Pancreas (tissue), 10 donors: ENCODE data around the gene TMPRSS4. TPM values are rescaled to one million over a fixed set of nuclear protein-coding genes. Genes with fewer than 3 reads are reported as not detected.

ENCODE experiments used
- ATAC-seq, 4 donors: fragments of 200-7000 bp; cut with Tn5 transposase; one replicate each; pipeline versions ENCODE4 v1.8.0 to v1.9.1; 2020; ENCODE audit warnings: mild to moderate bottlenecking in 4 of 4, moderate library complexity in 4 of 4
- DNase-seq, 6 donors: peaks; one replicate each; pipeline ENCODE4 v3.0.0-alpha.2; 2020
- FAIRE-seq: peaks from 2 replicates; lab custom pipeline; 2012; peaks lifted over from hg19 to GRCh38; lab: Jason Lieb, UNC
- H3K27ac ChIP-seq, 4 donors: fragments of 200-600 bp; sonication (generic); 1 replicate in 3 of 4; 2 replicates in 1 of 4; pipeline versions ENCODE4 v1.5.0 to v1.8.0; 2020
- H3K27me3 ChIP-seq, 4 donors: fragments of 200-600 bp; one replicate each; pipeline ENCODE4 v1.8.0; 2021
- H3K36me3 ChIP-seq, 3 donors: fragments of 200-600 bp; sonication (generic) in 1 of 3; one replicate each; pipeline versions ENCODE4 v1.5.0 to v1.8.0; 2020 to 2021
- H3K4me1 ChIP-seq, 3 donors: fragments of 200-600 bp; one replicate each; pipeline ENCODE4 v1.8.0; 2021
- H3K4me3 ChIP-seq, 4 donors: fragments of 200-600 bp; sonication (generic) in 2 of 4; one replicate each; pipeline versions ENCODE4 v1.5.0 to v1.8.0; 2020 to 2021
- H3K9me3 ChIP-seq, 4 donors: fragments of 200-600 bp; one replicate each; pipeline ENCODE4 v1.8.0; 2021
- WGBS, 2 donors: extraction: QIAGEN DNeasy Blood & Tissue Kit; methylation state at CpG; one replicate each; pipeline ENCODE4 v1.1.7; 2013; 5-methylcytosine and 5-hydroxymethylcytosine counted together
- intact Hi-C, 3 donors: fragments of 100-400 bp; cut with DNase I; formaldehyde crosslinking; loops; one replicate each; pipeline versions ENCODE4 v1.11.1 to v1.14.2; 2022
- polyA plus RNA-seq, 2 donors: library from polyadenylated mRNA; stranded (reverse); fragments of 200-250 nt; gene quantifications; one replicate each; pipeline ENCODE4 v1.2.3, GENCODE V29; 2013
- total RNA-seq, 6 donors: library from RNA; stranded (reverse); fragmentation: NEBNext Ultra II Directional in 4 of 6; extraction: Animal tissue kit (Norgen Biotek cat#: 25700) in 4 of 6; gene quantifications; one replicate each; pipeline versions ENCODE4 v1.2.1 to v1.2.4, GENCODE V29; 2021 to 2023
- TF ChIP-seq, protein P1 (sequence below), 4 donors: fragments of 200-600 bp; sonication (generic) in 3 of 4; IDR thresholded peaks; one replicate each; pipeline versions ENCODE4 v1.5.0 to v1.8.0; 2021; ENCODE audit warnings: antibody characterized with exemption in 4 of 4
- donor health status: healthy with polysubstance abuse.
- donor health status: DM: no; HTN: no; CAD: no; lungs with moderate emphysema.
- donor health status: DM: no; HTN: no; CAD: no.
- donor health status: control.
- donor health status: control.
- donor health status: Bipolar disorder and iron deficiency.
- donor health status: DM: yes; HTN: yes; CAD: no.
- donor health status: DM: no; HTN: no; CAD: no.
- donor health status: DM: no; HTN: no; CAD: no.
- donor health status: DM: yes; HTN: yes; CAD: no.

TMPRSS4 gene
- total and polyA plus RNA-seq, 8 donors, result 0.15 to 2.2 (median 0.41) TPM; not detected in 3

DNA sequence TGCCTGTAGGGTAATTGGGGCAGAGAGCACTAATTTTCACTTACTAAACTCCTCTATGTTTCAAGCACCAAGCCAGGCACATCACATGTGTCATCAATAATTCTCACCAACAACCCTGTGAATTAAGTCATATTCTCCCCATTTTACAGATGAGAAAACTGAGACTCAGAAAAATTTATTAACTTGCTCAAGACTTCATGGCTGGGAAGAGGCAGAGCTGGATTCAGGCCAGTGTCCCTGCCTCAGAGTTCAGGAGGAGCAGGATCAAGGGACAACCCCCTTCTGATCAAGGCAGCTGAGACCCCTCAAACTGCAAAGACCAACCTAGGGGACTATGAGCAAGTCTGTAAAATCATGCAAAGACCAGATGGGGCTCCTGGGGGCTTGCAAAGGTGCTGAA lies 7.8 kb downstream of the TMPRSS4 start:
- no peak overlapping the region for H3K27ac ChIP-seq

DNA sequence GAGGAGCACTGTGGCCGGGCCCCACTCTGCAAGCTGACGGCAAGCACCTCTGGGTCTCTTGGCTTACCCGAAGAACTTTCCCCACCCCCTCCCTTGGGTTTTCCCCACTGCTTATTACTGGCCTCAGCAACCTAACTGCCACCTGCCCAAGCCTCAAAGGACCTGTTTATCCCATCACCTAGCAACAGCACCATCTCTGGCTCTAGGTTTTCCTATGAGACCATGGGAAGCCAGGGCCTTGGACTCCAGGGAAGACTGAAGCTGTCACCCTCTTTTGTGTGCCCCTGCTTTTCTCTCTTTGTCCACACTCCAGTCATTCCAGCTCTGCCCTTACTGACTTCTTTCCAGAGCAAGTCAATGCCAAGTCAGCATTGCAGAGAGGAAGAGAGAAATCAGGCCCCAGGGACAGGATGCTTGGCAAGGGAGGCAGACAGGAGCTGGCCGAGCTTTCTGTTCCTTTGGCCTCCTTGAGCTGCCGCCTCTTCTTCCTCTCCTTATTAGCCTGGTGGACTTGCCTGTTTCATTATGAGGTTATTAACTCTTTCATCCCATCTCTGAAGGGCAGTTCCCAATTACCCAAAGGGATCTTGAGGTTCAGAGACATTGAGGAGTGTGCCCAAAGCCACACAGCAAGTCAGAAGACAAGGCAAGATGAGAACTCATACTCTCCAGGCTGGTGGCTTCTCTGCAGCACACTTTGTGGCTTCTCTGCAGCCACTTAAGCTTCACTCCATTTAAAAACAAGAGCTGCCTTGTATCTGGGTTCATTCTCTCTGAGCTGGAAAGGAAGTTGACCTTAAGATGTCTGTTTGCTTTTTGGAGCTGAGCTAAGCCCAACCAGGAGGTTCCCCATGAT lies 10.3 kb downstream of the TMPRSS4 start, which contains the start of gene SMIM35:
Gene SMIM35, minus strand, starts transcription at position 51 of the 856 bp plus-strand sequence. CDS start 206 bp downstream, outside the sequence.
- FAIRE-seq (no peak), ATAC-seq (peak in 1 of 4 donors; percentile 13), DNase-seq (no peak)
- no peak within 1 kb of the TSS for H3K27ac ChIP-seq
- H3K9me3 ChIP-seq, result no peaks in the 10 kb centered on the region
- no peaks in the 10 kb centered on the region for H3K27me3 ChIP-seq
- H3K36me3 ChIP-seq, result no peaks in the 10 kb centered on the region
- H3K4me1 ChIP-seq, result no peaks in the 10 kb centered on the region
- TF ChIP-seq, protein P1, sequence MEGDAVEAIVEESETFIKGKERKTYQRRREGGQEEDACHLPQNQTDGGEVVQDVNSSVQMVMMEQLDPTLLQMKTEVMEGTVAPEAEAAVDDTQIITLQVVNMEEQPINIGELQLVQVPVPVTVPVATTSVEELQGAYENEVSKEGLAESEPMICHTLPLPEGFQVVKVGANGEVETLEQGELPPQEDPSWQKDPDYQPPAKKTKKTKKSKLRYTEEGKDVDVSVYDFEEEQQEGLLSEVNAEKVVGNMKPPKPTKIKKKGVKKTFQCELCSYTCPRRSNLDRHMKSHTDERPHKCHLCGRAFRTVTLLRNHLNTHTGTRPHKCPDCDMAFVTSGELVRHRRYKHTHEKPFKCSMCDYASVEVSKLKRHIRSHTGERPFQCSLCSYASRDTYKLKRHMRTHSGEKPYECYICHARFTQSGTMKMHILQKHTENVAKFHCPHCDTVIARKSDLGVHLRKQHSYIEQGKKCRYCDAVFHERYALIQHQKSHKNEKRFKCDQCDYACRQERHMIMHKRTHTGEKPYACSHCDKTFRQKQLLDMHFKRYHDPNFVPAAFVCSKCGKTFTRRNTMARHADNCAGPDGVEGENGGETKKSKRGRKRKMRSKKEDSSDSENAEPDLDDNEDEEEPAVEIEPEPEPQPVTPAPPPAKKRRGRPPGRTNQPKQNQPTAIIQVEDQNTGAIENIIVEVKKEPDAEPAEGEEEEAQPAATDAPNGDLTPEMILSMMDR (IDR thresholded peaks at IDR 0.05), result no peak
- 71 to 85% methylated on average over 5 of the region's 5 CpGs for WGBS, 2 donors
- intact Hi-C loops, result no loop called here
- no peak within 1 kb of the TSS for H3K4me3 ChIP-seq

More for the DNA sequence above, 7.8 kb downstream of the TMPRSS4 start:
- no peak for FAIRE-seq
- H3K4me1 ChIP-seq, result no peaks in the 10 kb centered on the region
- intact Hi-C loops, result no loop called here
- H3K9me3 ChIP-seq, result no peaks in the 10 kb centered on the region
- no peak overlapping the region for H3K4me3 ChIP-seq
- no peak for DNase-seq
- H3K27me3 ChIP-seq, result no peaks in the 10 kb centered on the region
- TF ChIP-seq, protein P1 (IDR thresholded peaks at IDR 0.05), result no peak
- no peaks in the 10 kb centered on the region for H3K36me3 ChIP-seq
- no peak for ATAC-seq

DNA sequence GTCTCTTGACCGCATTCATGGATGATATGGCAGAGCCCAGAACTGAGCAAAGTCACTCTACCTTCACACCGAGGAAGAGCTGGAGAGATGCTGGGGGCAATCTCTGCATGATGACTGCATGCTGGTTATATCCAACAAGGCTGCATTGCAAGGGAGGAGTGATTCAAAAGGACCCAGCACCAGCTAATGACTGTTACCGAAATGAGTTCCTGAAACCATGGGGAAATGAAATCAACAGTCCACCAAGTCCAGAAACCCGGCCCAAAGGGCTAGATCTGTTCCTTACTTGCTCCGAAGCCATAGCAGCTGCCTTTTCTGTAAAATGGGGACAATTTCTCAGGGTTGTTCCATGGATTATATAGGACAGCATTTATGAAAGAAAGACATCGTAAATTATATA lies 11.1 kb downstream of the TMPRSS4 start:
- TF ChIP-seq, protein P1 (IDR thresholded peaks at IDR 0.05), result no peak
- intact Hi-C loops, result no loop called here
- ATAC-seq (no peak), FAIRE-seq (no peak), DNase-seq (no peak)
- Histone ChIP-seq H3K4me3 (no peak overlapping the region), H3K9me3 (no peaks in the 10 kb centered on the region), H3K4me1 (no peaks in the 10 kb centered on the region), H3K27ac (no peak overlapping the region), H3K27me3 (no peaks in the 10 kb centered on the region), H3K36me3 (no peaks in the 10 kb centered on the region)
- 81 to 86% methylated on average over 6 of the region's 6 CpGs for WGBS, 2 donors

DNA sequence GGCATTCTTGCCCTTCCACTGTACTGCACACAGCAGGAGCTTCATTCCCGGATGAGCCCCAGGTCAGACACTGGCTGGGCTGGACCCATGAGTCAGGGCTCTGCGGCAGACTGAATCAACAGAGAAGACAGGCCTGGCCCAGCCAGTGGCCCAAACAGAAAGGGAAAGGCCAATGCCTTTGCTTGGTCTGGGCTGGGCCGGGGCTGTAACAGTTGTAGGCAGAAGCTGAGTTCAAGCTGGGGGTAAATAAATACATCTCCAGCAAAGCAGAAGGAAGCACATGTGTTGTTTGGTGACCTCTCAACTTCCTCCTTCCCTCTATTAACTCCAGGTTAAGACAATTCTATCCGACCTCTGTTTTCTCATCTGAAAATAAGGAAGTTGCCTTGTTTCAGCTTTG lies 11.7 kb downstream of the TMPRSS4 start:
- DNase-seq (no peak), ATAC-seq (peak in 3 of 4 donors; percentile 69 to 84 (median 72)), FAIRE-seq (no peak)
- no peaks in the 10 kb centered on the region for H3K36me3 ChIP-seq
- H3K4me3 ChIP-seq, result no peak overlapping the region
- TF ChIP-seq, protein P1 (IDR thresholded peaks at IDR 0.05), result no peak
- intact Hi-C loops, result no loop called here
- no peak overlapping the region for H3K27ac ChIP-seq
- 68 to 70% methylated on average over 4 of the region's 4 CpGs for WGBS, 2 donors
- no peaks in the 10 kb centered on the region for H3K27me3 ChIP-seq
- H3K9me3 ChIP-seq, result no peaks in the 10 kb centered on the region
- H3K4me1 ChIP-seq, result no peaks in the 10 kb centered on the region
